Transverse colon (tissue), 4 donors: Measurements from ENCODE around the gene SLCO1B3. TPM values are rescaled to one million over a fixed set of nuclear protein-coding genes. Genes with fewer than 3 reads are reported as not detected.
"Not testable (repeated sequence)": the region's sequence is repeated elsewhere in the genome, so short reads cannot be mapped to it uniquely, and the experiment has no call there.

ENCODE experiments used
- DNase-seq: peaks from one replicate; pipeline ENCODE4 v3.0.0-alpha.2; 2019
- H3K27ac ChIP-seq, 4 donors: fragments of 200-600 bp; sonication (generic); 2 replicates each; pipeline ENCODE4 v1.5.1; 2016 to 2018; ENCODE audit warnings: inconsistent platforms in 4 of 4
- H3K27me3 ChIP-seq: fragments of 200-600 bp; sonication (generic); 2 replicates; pipeline ENCODE4 v1.5.1; 2017; ENCODE audit warnings: inconsistent platforms
- H3K36me3 ChIP-seq, 4 donors: fragments of 200-600 bp; sonication (generic); 2 replicates each; pipeline ENCODE4 v1.5.1; 2017 to 2019; ENCODE audit warnings: inconsistent platforms in 4 of 4
- H3K4me1 ChIP-seq, 4 donors: fragments of 200-600 bp; sonication (generic); 2 replicates each; pipeline ENCODE4 v1.5.1; 2017 to 2020; ENCODE audit warnings: inconsistent platforms in 4 of 4
- H3K4me3 ChIP-seq, 4 donors: fragments of 200-600 bp; sonication (generic); 1 replicate in 1 of 4; 2 replicates in 3 of 4; pipeline versions ENCODE4 v1.5.1 to v1.6.1; 2017 to 2019; ENCODE audit warnings: inconsistent platforms in 4 of 4
- H3K9me3 ChIP-seq, 2 donors: fragments of 200-600 bp; sonication (generic); 2 replicates each; pipeline ENCODE4 v1.5.1; 2017 to 2019; ENCODE audit warnings: inconsistent platforms in 2 of 2
- CTCF ChIP-seq, 5 experiments: fragments of 200-600 bp in 3 of 5; fragments of 450-650 bp in 2 of 5; sonication (generic) in 3 of 5; IDR thresholded peaks; 1 replicate in 2 of 5; 2 replicates in 3 of 5; pipeline ENCODE4 v1.5.1; 2016 to 2017; ENCODE audit warnings: antibody characterized with exemption in 5 of 5, inconsistent platforms in 3 of 5, mild to moderate bottlenecking in 2 of 5, moderate library complexity in 1 of 5
- EP300 ChIP-seq: sonication (generic); formaldehyde crosslinking; IDR thresholded peaks from one replicate; pipeline ENCODE4 v1.6.1; 2017; ENCODE audit warnings: antibody characterized with exemption, low read depth
- POLR2A ChIP-seq: fragments of 450-650 bp; IDR thresholded peaks from one replicate; pipeline ENCODE4 v1.6.1; 2016; ENCODE audit warnings: antibody characterized with exemption, mild to moderate bottlenecking, moderate library complexity
- POLR2AphosphoS5 ChIP-seq, 3 donors: sonication (generic); formaldehyde crosslinking; IDR thresholded peaks; one replicate each; pipeline ENCODE4 v1.6.1; 2016; ENCODE audit warnings: antibody characterized with exemption in 3 of 3
- WGBS, 2 donors: methylation state at CpG; one replicate each; pipeline ENCODE4 v1.1.5; 2018; ENCODE audit warnings: low coverage in 1 of 2; 5-methylcytosine and 5-hydroxymethylcytosine counted together
- in situ Hi-C, 4 donors: fragments of 200-750 bp; cut with MboI; loops; one replicate each; pipeline versions ENCODE4 v1.15.0 to v1.15.1; 2017; ENCODE audit warnings: low sequenced_read_pairs in 3 of 4, low pct_ligation_motif_present in 1 of 4, low pct_unique_long_range_greater_than_20kb in 1 of 4
- intact Hi-C: fragments of 100-400 bp; cut with DNase I; formaldehyde crosslinking; loops from one replicate; pipeline ENCODE4 v1.15.1; 2023; ENCODE audit warnings: low total_unique reads
- total RNA-seq, 4 donors: library from RNA; depleted of rRNA; stranded (reverse); fragments of >200 nt; gene quantifications; one replicate each; pipeline ENCODE4 v1.1.0, GENCODE V29; 2016

SLCO1B3 gene, protein sequence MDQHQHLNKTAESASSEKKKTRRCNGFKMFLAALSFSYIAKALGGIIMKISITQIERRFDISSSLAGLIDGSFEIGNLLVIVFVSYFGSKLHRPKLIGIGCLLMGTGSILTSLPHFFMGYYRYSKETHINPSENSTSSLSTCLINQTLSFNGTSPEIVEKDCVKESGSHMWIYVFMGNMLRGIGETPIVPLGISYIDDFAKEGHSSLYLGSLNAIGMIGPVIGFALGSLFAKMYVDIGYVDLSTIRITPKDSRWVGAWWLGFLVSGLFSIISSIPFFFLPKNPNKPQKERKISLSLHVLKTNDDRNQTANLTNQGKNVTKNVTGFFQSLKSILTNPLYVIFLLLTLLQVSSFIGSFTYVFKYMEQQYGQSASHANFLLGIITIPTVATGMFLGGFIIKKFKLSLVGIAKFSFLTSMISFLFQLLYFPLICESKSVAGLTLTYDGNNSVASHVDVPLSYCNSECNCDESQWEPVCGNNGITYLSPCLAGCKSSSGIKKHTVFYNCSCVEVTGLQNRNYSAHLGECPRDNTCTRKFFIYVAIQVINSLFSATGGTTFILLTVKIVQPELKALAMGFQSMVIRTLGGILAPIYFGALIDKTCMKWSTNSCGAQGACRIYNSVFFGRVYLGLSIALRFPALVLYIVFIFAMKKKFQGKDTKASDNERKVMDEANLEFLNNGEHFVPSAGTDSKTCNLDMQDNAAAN
- total RNA-seq, result under 1 TPM in 1 of 4 donors, not detected in 3; 0.14 TPM

- in situ Hi-C loops, result no loop called here
- WGBS, 2 donors, result 92 to 100% methylated on average over 2 of the region's 2 CpGs
- Histone ChIP-seq H3K9me3 (no peaks in the 10 kb centered on the region), H3K27me3 (no peaks in the 10 kb centered on the region), H3K4me3 (no peak within 1 kb of the TSS), H3K4me1 (peaks cover 0 to 4% (median 0%) of the 10 kb centered on the region in 4 donors), H3K27ac (no peak within 1 kb of the TSS), H3K36me3 (no peaks in the 10 kb centered on the region)
- intact Hi-C loops, result no loop called here
- TF ChIP-seq EP300 (no peak), POLR2A (no peak), CTCF (IDR thresholded peaks at IDR 0.05) (no peak), POLR2AphosphoS5 (IDR thresholded peaks at IDR 0.05) (no peak)
- DNase-seq, result no peak
These were observed at the start of gene SLCO1B3 for GRCh38 chr12:20810487-20810886. TSS of gene SLCO1B3 (plus strand) at chr12:20810705. CDS start at chr12:20815739, 5,034 bp downstream.

DNA sequence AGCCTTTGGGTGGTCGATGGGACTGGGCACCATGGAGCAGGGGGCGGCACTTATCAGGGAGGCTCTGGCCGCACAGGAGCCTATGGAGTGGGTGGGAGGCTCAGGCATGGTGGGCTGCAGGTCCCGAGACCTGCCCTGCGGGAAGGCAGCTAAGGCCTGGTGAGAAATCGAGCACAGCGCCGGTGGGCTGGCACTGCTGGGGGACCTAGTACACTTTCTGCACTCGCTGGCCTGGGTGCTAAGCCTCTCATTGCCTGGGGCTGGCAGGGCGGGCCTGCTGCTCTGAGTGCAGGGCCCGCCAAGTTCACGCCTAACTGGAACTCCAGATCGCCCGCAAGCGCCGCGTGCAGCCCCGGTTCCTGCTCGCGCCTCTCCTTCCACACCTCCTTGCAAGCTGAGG lies 33.1 kb upstream of the SLCO1B3 start:
- Histone ChIP-seq H3K36me3 (no peaks in the 10 kb centered on the region), H3K4me3 (no peak overlapping the region), H3K27me3 (no peaks in the 10 kb centered on the region), H3K27ac (no peak overlapping the region), H3K9me3 (no peaks in the 10 kb centered on the region), H3K4me1 (no peaks in the 10 kb centered on the region)
- in situ Hi-C loops (no loop called here), intact Hi-C loops (no loop called here)
- WGBS, 2 donors, result 79% methylated on average over 20 of the region's 20 CpGs; no CpG with 5 or more reads in 1 of the 2 donors
- TF ChIP-seq POLR2A (no peak), EP300 (no peak), CTCF (IDR thresholded peaks at IDR 0.05) (no peak), POLR2AphosphoS5 (IDR thresholded peaks at IDR 0.05) (no peak)
- DNase-seq, result no peak

DNA sequence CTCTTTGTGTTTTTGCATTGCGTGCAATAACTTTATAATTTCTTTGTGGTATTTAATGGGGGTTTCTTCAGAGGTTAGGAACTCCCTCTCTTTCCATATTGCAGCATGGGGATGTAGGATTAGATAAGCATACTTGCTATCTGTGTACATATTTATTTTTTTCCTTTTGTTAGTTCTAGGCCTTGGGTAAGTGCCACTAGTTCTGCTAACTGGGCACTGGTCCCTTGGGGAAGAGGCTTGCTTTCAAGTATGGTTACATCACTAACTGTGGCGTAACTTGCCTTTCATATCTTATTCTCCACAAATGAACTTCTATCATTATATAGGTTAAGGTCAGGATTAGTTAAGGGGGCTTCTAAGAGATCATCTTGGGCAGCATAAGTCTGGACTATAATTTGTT lies 31.5 kb upstream of the SLCO1B3 start:
- in situ Hi-C loops, result no loop called here
- Histone ChIP-seq H3K4me3 (no peak overlapping the region), H3K9me3 (no peaks in the 10 kb centered on the region), H3K36me3 (no peaks in the 10 kb centered on the region), H3K4me1 (no peaks in the 10 kb centered on the region), H3K27me3 (no peaks in the 10 kb centered on the region), H3K27ac (no peak overlapping the region)
- intact Hi-C loops, result no loop called here
- 92 to 94% methylated on average over 1 to 2 of the region's 2 CpGs for WGBS, 2 donors
- TF ChIP-seq POLR2A (no peak), CTCF (IDR thresholded peaks at IDR 0.05) (no peak), POLR2AphosphoS5 (IDR thresholded peaks at IDR 0.05) (no peak), EP300 (no peak)
- DNase-seq, result no peak

DNA sequence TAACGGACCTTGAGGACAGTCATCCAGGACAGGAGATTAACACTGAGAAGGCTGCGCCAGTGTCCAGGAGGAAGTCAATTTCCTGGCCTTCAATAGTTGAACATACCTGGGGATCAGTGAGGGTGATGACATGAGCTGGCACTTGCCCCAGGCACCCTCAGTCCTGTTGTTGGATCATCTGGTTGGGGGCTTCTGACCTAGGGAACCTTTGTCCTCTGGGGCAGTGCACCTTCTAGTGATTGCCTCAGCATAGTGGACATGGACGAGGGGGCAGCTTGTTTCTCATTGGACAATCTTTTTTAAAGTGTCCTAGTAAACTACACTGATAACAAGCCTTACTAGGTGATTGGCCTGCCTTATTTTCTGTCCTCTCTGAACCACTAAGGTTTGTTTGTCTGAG lies 30.5 kb upstream of the SLCO1B3 start:
- H3K4me1 ChIP-seq, H3K27ac ChIP-seq, H3K36me3 ChIP-seq, DNase-seq, in situ Hi-C loops, H3K4me3 ChIP-seq, H3K27me3 ChIP-seq, H3K9me3 ChIP-seq, intact Hi-C loops: not testable (repeated sequence)
- WGBS, 2 donors, result 76% methylated on average over 3 of the region's 3 CpGs; no CpG with 5 or more reads in 1 of the 2 donors

DNA sequence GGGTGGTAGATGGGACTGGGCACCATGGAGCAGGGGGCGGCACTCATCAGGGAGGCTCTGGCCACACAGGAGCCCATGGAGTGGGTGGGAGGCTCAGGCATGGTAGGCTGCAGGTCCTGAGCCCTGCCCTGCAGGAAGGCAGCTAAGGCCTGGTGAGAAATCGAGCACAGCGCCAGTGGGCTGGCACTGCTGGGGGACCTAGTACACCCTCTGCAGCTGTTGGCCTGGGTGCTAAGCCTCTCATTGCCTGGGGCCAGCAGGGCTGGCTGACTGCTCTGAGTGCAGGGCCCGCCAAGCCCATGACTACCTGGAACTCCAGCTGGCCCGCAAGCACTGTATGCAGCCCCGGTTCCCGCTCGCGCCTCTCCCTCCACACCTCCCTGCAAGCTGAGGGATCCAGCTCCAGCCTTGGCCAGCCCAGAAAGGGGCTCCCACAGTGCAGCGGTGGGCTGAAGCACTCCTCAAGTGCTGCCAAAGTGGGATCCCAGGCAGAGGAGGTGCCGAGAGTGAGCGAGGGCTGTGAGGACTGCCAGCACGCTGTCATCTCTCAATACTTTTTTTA lies 26.6 kb upstream of the SLCO1B3 start:
- in situ Hi-C loops, H3K27me3 ChIP-seq, H3K27ac ChIP-seq, H3K36me3 ChIP-seq, H3K4me3 ChIP-seq, DNase-seq, H3K9me3 ChIP-seq, intact Hi-C loops, H3K4me1 ChIP-seq: not testable (repeated sequence)
- WGBS, 2 donors, result 96 to 100% methylated on average over 3 to 12 of the region's 13 CpGs
